D721Med (cell line): ENCODE results near the gene RBMX.
"Not testable (repeated sequence)": the region's sequence is repeated elsewhere in the genome, so short reads cannot be mapped to it uniquely, and the experiment has no call there.

ENCODE experiments used
- DNase-seq: peaks from one replicate; pipeline ENCODE4 v3.0.0; 2011; ENCODE audit warnings: low spot score; ENCODE audit not compliant: insufficient read length
- FAIRE-seq: peaks from 2 replicates; lab custom pipeline; 2011; peaks lifted over from hg19 to GRCh38; lab: Jason Lieb, UNC
- TF ChIP-seq, protein P1 (sequence below): IDR thresholded peaks from 2 replicates; pipeline ENCODE4 v1.5.1; 2012; ENCODE audit warnings: mild to moderate bottlenecking, control low read depth; ENCODE audit not compliant: insufficient read depth; ENCODE audit errors: missing control alignments

The RBMX gene

GRCh38 chrX:136880452-136881013, at the start of gene RBMX:
TSS of gene RBMX (minus strand) at chrX:136880725. CDS start at chrX:136879427, 1,298 bp downstream.
- peak; percentile 78 for FAIRE-seq
- peak; percentile 36 for DNase-seq
- TF ChIP-seq, protein P1, sequence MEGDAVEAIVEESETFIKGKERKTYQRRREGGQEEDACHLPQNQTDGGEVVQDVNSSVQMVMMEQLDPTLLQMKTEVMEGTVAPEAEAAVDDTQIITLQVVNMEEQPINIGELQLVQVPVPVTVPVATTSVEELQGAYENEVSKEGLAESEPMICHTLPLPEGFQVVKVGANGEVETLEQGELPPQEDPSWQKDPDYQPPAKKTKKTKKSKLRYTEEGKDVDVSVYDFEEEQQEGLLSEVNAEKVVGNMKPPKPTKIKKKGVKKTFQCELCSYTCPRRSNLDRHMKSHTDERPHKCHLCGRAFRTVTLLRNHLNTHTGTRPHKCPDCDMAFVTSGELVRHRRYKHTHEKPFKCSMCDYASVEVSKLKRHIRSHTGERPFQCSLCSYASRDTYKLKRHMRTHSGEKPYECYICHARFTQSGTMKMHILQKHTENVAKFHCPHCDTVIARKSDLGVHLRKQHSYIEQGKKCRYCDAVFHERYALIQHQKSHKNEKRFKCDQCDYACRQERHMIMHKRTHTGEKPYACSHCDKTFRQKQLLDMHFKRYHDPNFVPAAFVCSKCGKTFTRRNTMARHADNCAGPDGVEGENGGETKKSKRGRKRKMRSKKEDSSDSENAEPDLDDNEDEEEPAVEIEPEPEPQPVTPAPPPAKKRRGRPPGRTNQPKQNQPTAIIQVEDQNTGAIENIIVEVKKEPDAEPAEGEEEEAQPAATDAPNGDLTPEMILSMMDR: no peak

DNA sequence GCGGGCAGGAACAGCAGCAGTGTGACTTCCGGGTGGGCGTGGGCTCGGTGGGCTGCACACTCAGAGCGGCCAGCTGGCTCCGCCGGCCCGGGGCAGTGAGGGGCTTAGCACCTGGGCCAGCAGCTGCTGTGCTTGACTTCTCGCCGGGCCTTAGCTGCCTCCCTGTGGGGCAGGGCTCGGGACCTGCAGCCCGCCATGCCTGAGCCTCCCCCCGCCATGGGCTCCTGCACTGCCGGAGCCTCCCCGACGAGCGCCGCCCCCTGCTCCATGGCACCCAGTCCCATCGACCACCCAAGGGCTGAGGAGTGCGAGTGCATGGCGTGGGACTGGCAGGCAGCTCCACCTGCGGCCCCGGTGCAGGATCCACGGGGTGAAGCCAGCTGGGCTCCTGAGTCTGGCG, 40.9 kb upstream of the RBMX start:
- FAIRE-seq, DNase-seq: not testable (repeated sequence)

GRCh38 chrX:136920001-136920400, 39.5 kb upstream of the RBMX start:
- DNase-seq (no peak), FAIRE-seq (no peak)
- TF ChIP-seq, protein P1: no peak

DNA sequence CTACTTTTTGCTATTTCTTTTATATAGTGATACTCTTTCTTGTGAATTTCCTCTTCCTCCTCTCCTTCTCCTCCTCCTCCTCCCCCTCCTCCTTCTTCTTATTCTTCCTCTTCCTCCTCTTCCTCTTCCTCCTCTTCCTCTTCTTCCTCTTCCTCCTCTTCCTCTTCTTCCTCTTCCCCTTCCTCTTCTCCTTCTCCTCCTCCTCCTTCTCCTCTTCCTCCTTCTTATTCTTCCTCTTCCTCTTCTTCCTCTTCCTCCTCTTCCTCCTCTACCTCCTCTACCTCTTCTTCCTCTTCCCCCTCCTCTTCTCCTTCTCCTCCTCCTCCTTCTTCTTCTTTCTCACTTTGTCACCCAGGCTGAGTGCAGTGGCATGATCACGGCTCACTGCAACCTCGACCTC, 36.3 kb upstream of the RBMX start:
- FAIRE-seq: no peak
- no peak for DNase-seq

DNA sequence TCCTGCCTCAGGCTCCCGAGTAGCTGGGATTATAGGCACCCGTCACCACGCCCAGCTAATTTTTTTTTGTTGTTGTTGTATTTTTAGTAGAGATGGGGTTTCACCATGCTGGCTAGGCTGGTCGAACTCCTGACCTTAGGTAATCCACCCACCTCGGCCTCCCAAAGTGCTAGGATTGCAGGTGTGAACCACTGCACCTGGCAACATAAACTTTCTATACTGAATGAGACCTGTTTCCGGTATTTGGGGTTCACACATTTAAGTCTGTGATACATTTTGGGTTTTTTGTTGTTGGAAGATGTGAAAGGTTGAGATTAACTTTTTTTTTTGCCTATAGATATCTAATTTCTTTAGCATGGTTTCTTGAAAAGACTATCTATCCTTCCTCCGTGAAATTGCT, 31.1 kb upstream of the RBMX start:
- DNase-seq, FAIRE-seq: not testable (repeated sequence)

More for the DNA sequence above, 36.3 kb upstream of the RBMX start:
- TF ChIP-seq, protein P1: no peak

DNA sequence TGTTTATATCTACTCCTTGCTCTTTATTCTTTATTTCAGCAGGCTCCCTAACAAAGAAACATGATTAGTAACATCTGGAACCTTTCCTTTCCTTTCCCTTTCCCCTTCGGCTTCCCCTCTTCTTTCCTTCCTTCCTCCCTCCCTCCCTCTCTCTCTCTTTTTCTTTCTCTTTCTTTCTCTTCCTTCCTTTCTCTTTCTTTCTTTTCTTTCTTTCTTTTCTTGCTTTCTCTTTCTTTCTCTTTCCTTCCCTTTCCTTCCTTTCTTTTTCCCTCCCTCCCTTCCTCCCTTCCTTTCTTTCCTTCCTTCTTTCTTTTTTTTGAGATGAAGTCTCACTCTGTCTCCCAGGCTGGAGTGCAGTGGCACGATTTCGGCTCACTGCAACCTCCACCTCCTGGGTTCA, 30.7 kb upstream of the RBMX start:
- FAIRE-seq (no peak), DNase-seq (no peak)
- TF ChIP-seq, protein P1: no peak

DNA sequence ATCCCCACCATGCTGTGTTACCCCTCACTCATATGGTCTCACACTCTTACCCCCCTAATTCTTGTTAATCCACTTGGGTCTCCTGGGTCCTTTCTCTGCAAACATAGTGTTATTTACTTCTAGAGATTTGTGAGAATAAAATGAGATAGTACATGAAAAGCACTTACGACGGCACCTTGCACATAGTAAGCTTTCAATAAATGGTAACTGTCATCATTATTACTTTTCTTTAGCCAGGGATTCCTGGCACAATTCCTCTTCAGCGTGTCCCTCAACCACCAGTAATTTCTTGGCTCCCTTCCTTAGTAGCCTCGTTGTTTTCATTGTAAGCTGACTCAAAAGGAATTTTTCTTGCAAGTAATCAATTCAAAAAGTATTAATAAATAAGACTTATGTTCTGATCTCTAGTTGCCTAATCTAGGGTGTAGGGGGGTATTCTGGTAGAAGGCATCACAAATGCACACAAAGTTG, 30.1 kb upstream of the RBMX start:
- FAIRE-seq (no peak), DNase-seq (no peak)
- TF ChIP-seq, protein P1: no peak

GRCh38 chrX:136909706-136910564, 29.4 kb upstream of the RBMX start:
- DNase-seq: no peak
- FAIRE-seq: no peak
- TF ChIP-seq, protein P1: no peak
